NCI-H510A treated with DMSO at 0.1 percent for 48 hours (cell line): ENCODE results near the gene SMIM11.
"Not testable (repeated sequence)": the region's sequence is repeated elsewhere in the genome, so short reads cannot be mapped to it uniquely, and the experiment has no call there.

Experiments used
- DNase-seq: peaks from one replicate; lab custom pipeline; 2025; lab: John Stamatoyannopoulos, UW

The SMIM11 gene

GRCh38 chr21:34355570-34355969, 19.7 kb upstream of the SMIM11 start:
- DNase-seq = no peak

GRCh38 chr21:34357889-34358288, 17.4 kb upstream of the SMIM11 start:
- no peak for DNase-seq

GRCh38 chr21:34358866-34359265, 16.4 kb upstream of the SMIM11 start:
- no peak for DNase-seq

- no peak for DNase-seq
Measured at GRCh38 chr21:34360488-34361241, 14.6 kb upstream of the SMIM11 start.

- DNase-seq = no peak
Measured at GRCh38 chr21:34362136-34362444, 13.2 kb upstream of the SMIM11 start.

- DNase-seq = no peak
Measured at GRCh38 chr21:34362670-34363069, 12.6 kb upstream of the SMIM11 start.

GRCh38 chr21:34363733-34364132, 11.6 kb upstream of the SMIM11 start, which contains the start of gene KCNE2:
KCNE2 (plus strand) TSS chr21:34364006; CDS start chr21:34370479, 6,473 bp downstream.
- no peak for DNase-seq

GRCh38 chr21:34364921-34365320, 10.4 kb upstream of the SMIM11 start:
- no peak for DNase-seq

- no peak for DNase-seq
Measured at GRCh38 chr21:34365809-34366208, 9.5 kb upstream of the SMIM11 start.

GRCh38 chr21:34367320-34367935, 7.9 kb upstream of the SMIM11 start:
- peak; percentile 48 for DNase-seq

- DNase-seq = no peak
Measured at GRCh38 chr21:34369741-34370140, 5.6 kb upstream of the SMIM11 start.

- DNase-seq = no peak
Measured at GRCh38 chr21:34372321-34372720, 3.0 kb upstream of the SMIM11 start.

- DNase-seq = not testable (repeated sequence)
Measured at GRCh38 chr21:34374462-34374861, 845 bp upstream of the SMIM11 start.

GRCh38 chr21:34375619-34375972, 289 bp downstream of the SMIM11 start:
- DNase-seq = not testable (repeated sequence)

- DNase-seq = not testable (repeated sequence)
Measured at GRCh38 chr21:34383138-34383537, 7.8 kb downstream of the SMIM11 start.

GRCh38 chr21:34383724-34384415, 8.6 kb downstream of the SMIM11 start:
- not testable (repeated sequence) for DNase-seq

GRCh38 chr21:34400522-34400921, 25.2 kb downstream of the SMIM11 start:
- DNase-seq = not testable (repeated sequence)

- not testable (repeated sequence) for DNase-seq
Measured at GRCh38 chr21:34404742-34405141, 29.4 kb downstream of the SMIM11 start.

GRCh38 chr21:34405686-34406085, 30.4 kb downstream of the SMIM11 start:
- DNase-seq = not testable (repeated sequence)

GRCh38 chr21:34406102-34406501, 30.8 kb downstream of the SMIM11 start:
- not testable (repeated sequence) for DNase-seq

GRCh38 chr21:34406676-34407075, 31.4 kb downstream of the SMIM11 start:
- DNase-seq = not testable (repeated sequence)

GRCh38 chr21:34407294-34407693, 32.0 kb downstream of the SMIM11 start:
- DNase-seq = not testable (repeated sequence)

GRCh38 chr21:34417448-34418077, 42.3 kb downstream of the SMIM11 start:
- DNase-seq = not testable (repeated sequence)
